Stimulated activated CD8-positive, alpha-beta memory T cell treated with anti-CD3 and anti-CD28 coated beads, Interleukin-2, amount 100 ng/mL, for 1 hour (primary cell): ENCODE results near the gene PSMB5.

Source experiments
- DNase-seq, 2 donors: peaks; one replicate each; pipeline ENCODE4 v3.0.0-alpha.2; 2020; ENCODE audit warnings: low read depth in 2 of 2

Gene PSMB5

GRCh38 chr14:23043754-23044153 is 9.1 kb upstream of the PSMB5 start:
- no peak for DNase-seq

- DNase-seq: no peak
Observed at GRCh38 chr14:23043145-23043544, 8.4 kb upstream of the PSMB5 start.

GRCh38 chr14:23042162-23042965 is 7.7 kb upstream of the PSMB5 start, which contains the start of gene PSMB11:
TSS of gene PSMB11 (plus strand) at chr14:23042212. CDS start at chr14:23042226, 14 bp downstream.
- DNase-seq: no peak

GRCh38 chr14:23041729-23042128 is 7.0 kb upstream of the PSMB5 start:
- DNase-seq: no peak

GRCh38 chr14:23040100-23040499 is 5.4 kb upstream of the PSMB5 start:
- DNase-seq: no peak

- no peak for DNase-seq
Observed at GRCh38 chr14:23035303-23036144, 824 bp upstream of the PSMB5 start.

- no peak for DNase-seq
Observed at GRCh38 chr14:23033801-23034497, 751 bp downstream of the PSMB5 start.

GRCh38 chr14:23033251-23033727 is 1.4 kb downstream of the PSMB5 start:
- no peak for DNase-seq

- DNase-seq: no peak
Observed at GRCh38 chr14:23030936-23031335, 3.8 kb downstream of the PSMB5 start.

- DNase-seq: no peak
Observed at GRCh38 chr14:23028799-23029198, 5.9 kb downstream of the PSMB5 start.

GRCh38 chr14:23025151-23025814 is 9.4 kb downstream of the PSMB5 start:
- no peak for DNase-seq

GRCh38 chr14:23024612-23025075 is 10.1 kb downstream of the PSMB5 start:
- DNase-seq: no peak

- no peak for DNase-seq
Observed at GRCh38 chr14:23023795-23024152, 10.9 kb downstream of the PSMB5 start.

GRCh38 chr14:23023022-23023794 is 11.5 kb downstream of the PSMB5 start:
- DNase-seq: no peak

- DNase-seq: no peak
Observed at GRCh38 chr14:23021889-23022442, 12.7 kb downstream of the PSMB5 start.

- no peak for DNase-seq
Observed at GRCh38 chr14:23021434-23021833, 13.3 kb downstream of the PSMB5 start.

GRCh38 chr14:23020143-23021128 is 14.3 kb downstream of the PSMB5 start:
- no peak for DNase-seq

GRCh38 chr14:23018107-23018506 is 16.6 kb downstream of the PSMB5 start:
- no peak for DNase-seq

- no peak for DNase-seq
Observed at GRCh38 chr14:23017091-23017490, 17.6 kb downstream of the PSMB5 start.
